ENCODE results near the gene PRXL2B.

- no peak for TF ChIP-seq CTCF (conservative IDR thresholded peaks at IDR 0.05; ENCODE audit: low read depth, low read length)
- no peak for TF ChIP-seq EZH2 (IDR thresholded peaks at IDR 0.05; ENCODE audit: borderline replicate concordance, low read depth, low read length, poor library complexity, severe bottlenecking)
Measured at GRCh38 chr1:2571348-2571747, 15.2 kb upstream of the PRXL2B start.
